ENCODE data around the gene MRPL14.
A peak's percentile ranks its signal among the peaks of the same experiment; 100 is the strongest.

Gene MRPL14

DNA sequence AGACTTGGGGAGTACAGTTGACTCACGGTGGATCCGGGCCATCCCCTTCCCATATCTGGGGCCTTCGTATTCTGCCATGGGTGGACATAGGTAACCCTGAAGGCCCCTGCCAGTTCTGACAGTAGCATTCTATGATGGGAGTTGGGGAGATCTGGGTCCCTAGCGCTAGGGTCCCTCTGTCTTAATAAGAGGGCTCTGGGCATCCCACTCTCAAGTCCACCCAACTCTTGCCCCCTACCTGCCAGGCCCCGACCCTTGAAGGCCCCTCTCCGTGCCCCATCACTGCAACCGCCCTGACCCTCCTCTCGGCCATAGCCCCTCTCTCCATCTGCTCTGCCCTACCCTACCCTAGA lies 24.8 kb upstream of the MRPL14 start:
- no peak for DNase-seq
- no peaks in the 10 kb centered on the region for H3K27me3 ChIP-seq (ENCODE audit: insufficient read depth, low read depth, severe bottlenecking)
- no peaks in the 10 kb centered on the region for H3K9me3 ChIP-seq (ENCODE audit: severe bottlenecking)
- H3K4me3 ChIP-seq (ENCODE audit: low read depth, low read length): no peak overlapping the region
- TF ChIP-seq, protein P1, sequence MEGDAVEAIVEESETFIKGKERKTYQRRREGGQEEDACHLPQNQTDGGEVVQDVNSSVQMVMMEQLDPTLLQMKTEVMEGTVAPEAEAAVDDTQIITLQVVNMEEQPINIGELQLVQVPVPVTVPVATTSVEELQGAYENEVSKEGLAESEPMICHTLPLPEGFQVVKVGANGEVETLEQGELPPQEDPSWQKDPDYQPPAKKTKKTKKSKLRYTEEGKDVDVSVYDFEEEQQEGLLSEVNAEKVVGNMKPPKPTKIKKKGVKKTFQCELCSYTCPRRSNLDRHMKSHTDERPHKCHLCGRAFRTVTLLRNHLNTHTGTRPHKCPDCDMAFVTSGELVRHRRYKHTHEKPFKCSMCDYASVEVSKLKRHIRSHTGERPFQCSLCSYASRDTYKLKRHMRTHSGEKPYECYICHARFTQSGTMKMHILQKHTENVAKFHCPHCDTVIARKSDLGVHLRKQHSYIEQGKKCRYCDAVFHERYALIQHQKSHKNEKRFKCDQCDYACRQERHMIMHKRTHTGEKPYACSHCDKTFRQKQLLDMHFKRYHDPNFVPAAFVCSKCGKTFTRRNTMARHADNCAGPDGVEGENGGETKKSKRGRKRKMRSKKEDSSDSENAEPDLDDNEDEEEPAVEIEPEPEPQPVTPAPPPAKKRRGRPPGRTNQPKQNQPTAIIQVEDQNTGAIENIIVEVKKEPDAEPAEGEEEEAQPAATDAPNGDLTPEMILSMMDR (IDR thresholded peaks at IDR 0.05; ENCODE audit: low read depth, low read length): no peak
- no peak overlapping the region for H3K27ac ChIP-seq
- H3K36me3 ChIP-seq: peaks cover 59% of the 10 kb centered on the region

GRCh38 chr6:44151348-44152108 lies 24.3 kb upstream of the MRPL14 start:
- Histone ChIP-seq H3K27ac (no peak overlapping the region), H3K9me3 (ENCODE audit: severe bottlenecking) (no peaks in the 10 kb centered on the region), H3K36me3 (peaks cover 64% of the 10 kb centered on the region), H3K27me3 (ENCODE audit: insufficient read depth, low read depth, severe bottlenecking) (no peaks in the 10 kb centered on the region), H3K4me3 (ENCODE audit: low read depth, low read length) (no peak overlapping the region)
- peak; percentile 92 for DNase-seq
- TF ChIP-seq, protein P1 (IDR thresholded peaks at IDR 0.05; ENCODE audit: low read depth, low read length): peak; percentile 100

DNA sequence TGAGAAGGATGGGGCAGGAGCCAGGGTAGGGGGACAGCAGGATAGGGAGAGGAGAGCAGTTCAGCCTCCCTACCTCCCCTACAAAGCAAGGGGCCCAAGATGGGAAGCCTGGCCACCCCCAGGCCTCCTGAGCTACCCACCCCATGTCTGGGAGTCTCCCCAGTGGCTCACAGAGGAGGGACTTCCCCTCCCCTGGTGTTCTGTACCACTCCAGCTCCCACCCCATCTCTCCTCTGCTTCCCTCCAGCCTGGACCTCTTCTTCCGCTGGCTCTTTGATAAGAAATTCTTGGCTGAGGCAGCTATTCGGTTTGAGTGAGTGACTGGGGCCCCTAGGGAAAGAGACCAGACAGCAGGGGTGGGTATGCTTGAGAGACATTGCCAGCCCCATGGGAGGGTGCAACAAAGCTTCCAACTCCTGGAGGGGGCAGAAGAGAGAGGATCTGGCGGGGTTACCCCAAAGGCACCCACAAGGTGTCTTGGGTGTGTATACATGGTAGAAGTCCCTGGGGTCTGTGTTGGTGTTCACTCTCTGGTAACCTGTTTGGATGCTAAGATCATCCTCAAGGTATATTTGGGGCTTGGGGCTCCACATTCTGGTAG lies 23.2 kb upstream of the MRPL14 start:
- Histone ChIP-seq H3K9me3 (ENCODE audit: severe bottlenecking) (no peaks in the 10 kb centered on the region), H3K4me3 (ENCODE audit: low read depth, low read length) (no peak overlapping the region), H3K27me3 (ENCODE audit: insufficient read depth, low read depth, severe bottlenecking) (no peaks in the 10 kb centered on the region), H3K36me3 (peaks cover 69% of the 10 kb centered on the region), H3K27ac (no peak overlapping the region)
- no peak for DNase-seq
- TF ChIP-seq, protein P1 (IDR thresholded peaks at IDR 0.05; ENCODE audit: low read depth, low read length): no peak

- Histone ChIP-seq H3K9me3 (ENCODE audit: severe bottlenecking) (no peaks in the 10 kb centered on the region), H3K27ac (no peak overlapping the region), H3K27me3 (ENCODE audit: insufficient read depth, low read depth, severe bottlenecking) (no peaks in the 10 kb centered on the region), H3K36me3 (peaks cover 74% of the 10 kb centered on the region), H3K4me3 (ENCODE audit: low read depth, low read length) (no peak overlapping the region)
- TF ChIP-seq, protein P1 (IDR thresholded peaks at IDR 0.05; ENCODE audit: low read depth, low read length): no peak
- DNase-seq: no peak
Measured at GRCh38 chr6:44149369-44150012, 22.2 kb upstream of the MRPL14 start.

DNA sequence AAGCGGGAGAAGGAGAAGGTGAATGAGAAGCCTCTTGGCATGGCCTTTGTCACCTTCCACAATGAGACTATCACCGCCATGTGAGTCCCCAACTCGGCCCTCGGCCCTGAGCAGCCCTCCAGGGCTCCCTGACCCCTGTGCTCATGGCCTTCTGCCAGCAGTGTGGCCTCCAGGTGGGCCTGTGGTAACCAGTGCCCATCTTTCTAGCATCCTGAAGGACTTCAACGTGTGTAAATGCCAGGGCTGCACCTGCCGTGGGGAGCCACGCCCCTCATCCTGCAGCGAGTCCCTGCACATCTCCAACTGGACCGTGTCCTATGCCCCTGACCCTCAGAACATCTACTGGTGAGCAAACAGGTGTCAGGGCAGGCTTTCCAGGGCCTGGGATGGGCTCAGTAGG lies 21.1 kb upstream of the MRPL14 start:
- Histone ChIP-seq H3K36me3 (peaks cover 70% of the 10 kb centered on the region), H3K9me3 (ENCODE audit: severe bottlenecking) (no peaks in the 10 kb centered on the region), H3K27ac (no peak overlapping the region), H3K4me3 (ENCODE audit: low read depth, low read length) (no peak overlapping the region), H3K27me3 (ENCODE audit: insufficient read depth, low read depth, severe bottlenecking) (no peaks in the 10 kb centered on the region)
- TF ChIP-seq, protein P1 (IDR thresholded peaks at IDR 0.05; ENCODE audit: low read depth, low read length): no peak
- DNase-seq: no peak

Data from WERI-Rb-1 (cell line).